ENCODE results near the gene ERH. TPM values are rescaled to one million over a fixed set of nuclear protein-coding genes. Genes with fewer than 3 reads are reported as not detected.

Gene ERH
- total RNA-seq, 1 donor from 2014 or later = 223 TPM

- no peak overlapping the region for H3K4me3 Mint-ChIP-seq (ENCODE audit: unreplicated experiment)
- no peaks in the 10 kb centered on the region for H3K9me3 Mint-ChIP-seq (ENCODE audit: unreplicated experiment)
- no peak for DNase-seq
- peaks cover 17% of the 10 kb centered on the region for H3K36me3 Mint-ChIP-seq (ENCODE audit: unreplicated experiment)
- no peaks in the 10 kb centered on the region for H3K4me1 Mint-ChIP-seq (ENCODE audit: low read depth, unreplicated experiment)
- no peak for TF ChIP-seq CTCF (IDR thresholded peaks at IDR 0.05; ENCODE audit: partially characterized antibody, unreplicated experiment)
- no peaks in the 10 kb centered on the region for H3K27me3 Mint-ChIP-seq (ENCODE audit: unreplicated experiment)
- H3K27ac Mint-ChIP-seq (ENCODE audit: unreplicated experiment) = no peak overlapping the region
Observed at GRCh38 chr14:69378274-69378673, 19.8 kb downstream of the ERH start.

- peaks cover 17% of the 10 kb centered on the region for H3K36me3 Mint-ChIP-seq (ENCODE audit: unreplicated experiment)
- no peaks in the 10 kb centered on the region for H3K27me3 Mint-ChIP-seq (ENCODE audit: unreplicated experiment)
- no peaks in the 10 kb centered on the region for H3K4me1 Mint-ChIP-seq (ENCODE audit: low read depth, unreplicated experiment)
- no peak for DNase-seq
- peaks cover 2% of the 10 kb centered on the region for H3K9me3 Mint-ChIP-seq (ENCODE audit: unreplicated experiment)
- H3K27ac Mint-ChIP-seq (ENCODE audit: unreplicated experiment) = no peak overlapping the region
- H3K4me3 Mint-ChIP-seq (ENCODE audit: unreplicated experiment) = no peak overlapping the region
- no peak for TF ChIP-seq CTCF (IDR thresholded peaks at IDR 0.05; ENCODE audit: partially characterized antibody, unreplicated experiment)
Observed at GRCh38 chr14:69376439-69376838, 21.7 kb downstream of the ERH start.

GRCh38 chr14:69375722-69376121 lies 22.4 kb downstream of the ERH start:
- no peak overlapping the region for H3K27ac Mint-ChIP-seq (ENCODE audit: unreplicated experiment)
- H3K4me3 Mint-ChIP-seq (ENCODE audit: unreplicated experiment) = no peak overlapping the region
- TF ChIP-seq CTCF (IDR thresholded peaks at IDR 0.05; ENCODE audit: partially characterized antibody, unreplicated experiment) = no peak
- H3K27me3 Mint-ChIP-seq (ENCODE audit: unreplicated experiment) = no peaks in the 10 kb centered on the region
- no peak for DNase-seq
- peaks cover 17% of the 10 kb centered on the region for H3K36me3 Mint-ChIP-seq (ENCODE audit: unreplicated experiment)
- H3K4me1 Mint-ChIP-seq (ENCODE audit: low read depth, unreplicated experiment) = no peaks in the 10 kb centered on the region
- H3K9me3 Mint-ChIP-seq (ENCODE audit: unreplicated experiment) = peaks cover 2% of the 10 kb centered on the region

GRCh38 chr14:69375182-69375581 lies 22.9 kb downstream of the ERH start:
- no peak for TF ChIP-seq CTCF (IDR thresholded peaks at IDR 0.05; ENCODE audit: partially characterized antibody, unreplicated experiment)
- H3K9me3 Mint-ChIP-seq (ENCODE audit: unreplicated experiment) = peaks cover 2% of the 10 kb centered on the region
- no peak for DNase-seq
- H3K4me1 Mint-ChIP-seq (ENCODE audit: low read depth, unreplicated experiment) = no peaks in the 10 kb centered on the region
- H3K27me3 Mint-ChIP-seq (ENCODE audit: unreplicated experiment) = no peaks in the 10 kb centered on the region
- H3K27ac Mint-ChIP-seq (ENCODE audit: unreplicated experiment) = no peak overlapping the region
- H3K4me3 Mint-ChIP-seq (ENCODE audit: unreplicated experiment) = no peak overlapping the region
- H3K36me3 Mint-ChIP-seq (ENCODE audit: unreplicated experiment) = peaks cover 17% of the 10 kb centered on the region

- H3K27ac Mint-ChIP-seq (ENCODE audit: unreplicated experiment) = no peak overlapping the region
- peaks cover 3% of the 10 kb centered on the region for H3K4me1 Mint-ChIP-seq (ENCODE audit: low read depth, unreplicated experiment)
- no peak for DNase-seq
- H3K9me3 Mint-ChIP-seq (ENCODE audit: unreplicated experiment) = peaks cover 2% of the 10 kb centered on the region
- H3K27me3 Mint-ChIP-seq (ENCODE audit: unreplicated experiment) = no peaks in the 10 kb centered on the region
- H3K36me3 Mint-ChIP-seq (ENCODE audit: unreplicated experiment) = peaks cover 17% of the 10 kb centered on the region
- no peak overlapping the region for H3K4me3 Mint-ChIP-seq (ENCODE audit: unreplicated experiment)
- no peak for TF ChIP-seq CTCF (IDR thresholded peaks at IDR 0.05; ENCODE audit: partially characterized antibody, unreplicated experiment)
Observed at GRCh38 chr14:69374235-69374634, 23.9 kb downstream of the ERH start.

All from glutamatergic neuron (in vitro differentiated cells).